Posterior vena cava (tissue), 2 donors: ENCODE measurements around the gene ADCY3. TPM values are rescaled to one million over a fixed set of nuclear protein-coding genes. Genes with fewer than 3 reads are reported as not detected.
A peak's percentile ranks its signal among the peaks of the same experiment; 100 is the strongest.

Source experiments
- DNase-seq: peaks from one replicate; pipeline ENCODE4 v3.0.0-alpha.2; 2020; ENCODE audit warnings: low spot score
- intact Hi-C, 2 donors: fragments of 100-400 bp; cut with DNase I; formaldehyde crosslinking; loops; one replicate each; pipeline versions ENCODE4 v1.14.1 to v1.14.2; 2022 to 2023
- long read RNA-seq, 2 donors: library from polyadenylated mRNA; unstranded; transcript quantifications; one replicate each; pipeline ENCODE4 v2.0.0, GENCODE V29; 2020 to 2021
- total RNA-seq, 2 donors: library from RNA; stranded (reverse); fragmentation: NEBNext Ultra II Directional; extraction: Animal tissue kit (Norgen Biotek cat#: 25700); gene quantifications; one replicate each; pipeline ENCODE4 v1.2.1, GENCODE V29; 2021
- donor health status: DM: yes; HTN: yes; CAD: no.
- donor health status: DM: yes; HTN: yes; CAD: no.

The ADCY3 gene
- total RNA-seq: 100 to 1,000 TPM in 1 of 2 donors, 10 to 100 TPM in 1; 99.5 to 129 TPM
- long read RNA-seq, donor 1, full-length matches to known transcripts: 1 of 54 reads
- long read RNA-seq, donor 1, partial matches to known transcripts: 19 of 54 reads
- long read RNA-seq, donor 1, other reads (novel, unspliced or antisense): 34 of 54 reads
- long read RNA-seq, donor 2, full-length matches to known transcripts: 1 of 44 reads
- long read RNA-seq, donor 2, partial matches to known transcripts: 26 of 44 reads
- long read RNA-seq, donor 2, other reads (novel, unspliced or antisense): 17 of 44 reads

- intact Hi-C loops: no loop called here
- peak; percentile 83 for DNase-seq
These were observed at the start of gene ADCY3 for GRCh38 chr2:24920098-24920808. ADCY3 (minus strand) TSS chr2:24920237; CDS start chr2:24918987, 1,250 bp downstream.

- DNase-seq: no peak
- intact Hi-C loops: no loop called here
These were observed 49.7 kb upstream of the ADCY3 start for GRCh38 chr2:24969784-24970183.

GRCh38 chr2:24961903-24962302, 41.9 kb upstream of the ADCY3 start:
- intact Hi-C loops: no loop called here
- DNase-seq: no peak

GRCh38 chr2:24959761-24960160, 39.7 kb upstream of the ADCY3 start:
- intact Hi-C loops: no loop called here
- no peak for DNase-seq

- intact Hi-C loops: no loop called here
- DNase-seq: no peak
These were observed 38.4 kb upstream of the ADCY3 start for GRCh38 chr2:24958411-24958935.

- intact Hi-C loops: no loop called here
- DNase-seq: no peak
These were observed 37.9 kb upstream of the ADCY3 start for GRCh38 chr2:24957976-24958375.

- intact Hi-C loops: no loop called here
- no peak for DNase-seq
These were observed 37.2 kb upstream of the ADCY3 start for GRCh38 chr2:24957221-24957620.

- intact Hi-C loops: no loop called here
- no peak for DNase-seq
These were observed 35.9 kb upstream of the ADCY3 start for GRCh38 chr2:24955921-24956320.

- DNase-seq: no peak
- intact Hi-C loops: no loop called here
These were observed 35.2 kb upstream of the ADCY3 start for GRCh38 chr2:24955232-24955631.

- intact Hi-C loops: no loop called here
These were observed 30.1 kb upstream of the ADCY3 start for GRCh38 chr2:24950102-24950501.

GRCh38 chr2:24948506-24948905, 28.5 kb upstream of the ADCY3 start:
- intact Hi-C loops: no loop called here
- no peak for DNase-seq

More at GRCh38 chr2:24950102-24950501, 30.1 kb upstream of the ADCY3 start:
- DNase-seq: no peak

- no peak for DNase-seq
- intact Hi-C loops: no loop called here
These were observed 27.6 kb upstream of the ADCY3 start for GRCh38 chr2:24947561-24948157.

- intact Hi-C loops: no loop called here
- DNase-seq: no peak
These were observed 25.9 kb upstream of the ADCY3 start for GRCh38 chr2:24945907-24946306.

GRCh38 chr2:24943427-24944053, 23.5 kb upstream of the ADCY3 start:
- no peak for DNase-seq
- intact Hi-C loops: no loop called here

- intact Hi-C loops: no loop called here
- no peak for DNase-seq
These were observed 19.3 kb upstream of the ADCY3 start for GRCh38 chr2:24939353-24939752.

- intact Hi-C loops: no loop called here
- DNase-seq: no peak
These were observed 17.2 kb upstream of the ADCY3 start for GRCh38 chr2:24937236-24937635.

GRCh38 chr2:24935145-24935544, 15.1 kb upstream of the ADCY3 start:
- DNase-seq: no peak
- intact Hi-C loops: no loop called here

GRCh38 chr2:24932715-24933114, 12.7 kb upstream of the ADCY3 start:
- DNase-seq: no peak
- intact Hi-C loops: no loop called here

GRCh38 chr2:24930768-24931167, 10.7 kb upstream of the ADCY3 start:
- no peak for DNase-seq
- intact Hi-C loops: no loop called here

GRCh38 chr2:24929230-24929629, 9.2 kb upstream of the ADCY3 start:
- no peak for DNase-seq
- intact Hi-C loops: no loop called here
